DOHH2 (cell line): ENCODE results near the gene TBC1D2B.

Source experiments
- H3F3A ChIP-seq: fragments of 200-600 bp; sonication (generic), shearing (Covaris generic); 2 replicates; pipeline ENCODE4 v1.6.0; 2016; ENCODE audit warnings: antibody characterized with exemption, mild to moderate bottlenecking; ENCODE audit not compliant: control insufficient read depth, insufficient read depth
- H3K27ac ChIP-seq: fragments of 200-600 bp; sonication (generic); 2 replicates; pipeline ENCODE4 v1.5.1; 2014; ENCODE audit warnings: low read depth, mild to moderate bottlenecking, low read length, moderate library complexity
- H3K27me3 ChIP-seq: fragments of 200-600 bp; sonication (generic); 2 replicates; pipeline ENCODE4 v1.6.1; 2014; ENCODE audit warnings: mild to moderate bottlenecking, low read length, mixed read lengths; ENCODE audit not compliant: control insufficient read depth
- H3K36me3 ChIP-seq: fragments of 200-600 bp; sonication (generic); 2 replicates; pipeline ENCODE4 v1.6.1; 2014; ENCODE audit warnings: mild to moderate bottlenecking, low read length, moderate library complexity, mixed read lengths; ENCODE audit not compliant: control insufficient read depth
- H3K4me1 ChIP-seq: fragments of 200-600 bp; sonication (generic); 2 replicates; pipeline ENCODE4 v1.6.1; 2014; ENCODE audit warnings: mild to moderate bottlenecking, low read length, mixed read lengths; ENCODE audit not compliant: control insufficient read depth
- H3K4me2 ChIP-seq: fragments of 200-600 bp; sonication (generic); 2 replicates; pipeline ENCODE4 v1.6.0; 2014; ENCODE audit warnings: mild to moderate bottlenecking, low read length, moderate library complexity
- H3K4me3 ChIP-seq: fragments of 200-600 bp; sonication (generic); 2 replicates; pipeline ENCODE4 v1.5.1; 2014; ENCODE audit warnings: mild to moderate bottlenecking, low read length, mixed read lengths
- H3K79me2 ChIP-seq: fragments of 200-600 bp; sonication (generic); 2 replicates; pipeline ENCODE4 v1.6.1; 2014; ENCODE audit warnings: mild to moderate bottlenecking, low read length, mixed read lengths; ENCODE audit not compliant: control insufficient read depth
- H3K9me2 ChIP-seq: fragments of 200-600 bp; sonication (generic); replicated peaks from 2 replicates; pipeline ENCODE4 v1.6.1; 2014; ENCODE audit warnings: mild to moderate bottlenecking, low read length, mixed read lengths; ENCODE audit not compliant: control insufficient read depth
- H3K9me3 ChIP-seq: fragments of 200-600 bp; sonication (generic); 2 replicates; pipeline ENCODE4 v1.6.1; 2014; ENCODE audit warnings: antibody characterized with exemption, low read length, mixed read lengths; ENCODE audit not compliant: control insufficient read depth, insufficient read depth
- H4K20me1 ChIP-seq: fragments of 200-600 bp; sonication (generic); 2 replicates; pipeline ENCODE4 v1.6.0; 2014; ENCODE audit warnings: low read depth, mild to moderate bottlenecking, antibody characterized with exemption, low read length, moderate library complexity; ENCODE audit not compliant: control insufficient read depth, insufficient read depth
- CTCF ChIP-seq: fragments of 200-600 bp; sonication (generic); IDR thresholded peaks from one replicate; pipeline ENCODE4 v1.5.1; 2014; ENCODE audit warnings: antibody characterized with exemption, mild to moderate bottlenecking, low read depth, low read length; ENCODE audit not compliant: poor library complexity, severe bottlenecking
- EZH2phosphoT487 ChIP-seq: fragments of 200-600 bp; sonication (generic); IDR thresholded peaks from 2 replicates; pipeline ENCODE4 v1.6.1; 2017; ENCODE audit warnings: borderline replicate concordance, mild to moderate bottlenecking, antibody characterized with exemption, low read length, moderate library complexity, mixed read lengths

Gene TBC1D2B

DNA sequence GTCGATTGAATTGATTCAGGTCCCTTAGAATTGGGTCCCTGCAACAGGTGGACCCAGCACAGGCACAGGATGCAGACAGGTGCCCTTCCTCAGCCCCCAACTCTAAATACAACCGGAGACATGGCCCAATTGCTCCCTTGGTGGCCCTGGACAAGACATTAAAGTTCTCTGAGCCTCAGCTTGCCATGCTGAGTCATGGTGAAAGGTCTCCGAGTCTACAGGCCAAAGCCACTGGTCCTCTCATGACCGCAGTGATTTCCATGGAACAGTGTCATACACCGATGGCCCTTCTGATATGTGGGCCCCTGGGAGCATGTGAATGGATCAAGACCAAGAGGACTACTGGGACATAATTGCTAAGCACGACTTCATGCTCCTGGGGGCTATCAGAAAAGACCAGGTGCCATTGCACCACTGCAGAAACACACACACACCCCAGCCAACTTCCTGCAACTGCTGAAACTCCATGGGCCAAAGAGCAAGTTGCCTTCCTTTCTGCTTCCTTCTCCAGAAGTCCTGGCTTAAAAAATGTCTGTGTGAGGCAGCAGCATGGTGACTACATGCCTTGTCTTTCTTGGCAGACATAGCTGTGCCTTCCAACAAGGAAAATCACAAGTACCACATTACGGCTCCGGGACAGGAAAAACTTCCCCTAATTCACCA lies 38.8 kb downstream of the TBC1D2B start:
- Histone ChIP-seq H3K4me3 (no peak overlapping the region), H3K9me3 (no peaks in the 10 kb centered on the region), H3F3A (peaks cover 5% of the 10 kb centered on the region; the same call in 1 of the 2 replicates), H3K4me1 (peaks cover 19% of the 10 kb centered on the region), H3K27me3 (no peaks in the 10 kb centered on the region), H4K20me1 (no peaks in the 10 kb centered on the region), H3K79me2 (no peaks in the 10 kb centered on the region), H3K9me2 (no peaks in the 10 kb centered on the region), H3K27ac (no peak overlapping the region), H3K36me3 (peaks cover 6% of the 10 kb centered on the region; the same call in 1 of the 2 replicates), H3K4me2 (no peak overlapping the region)
- TF ChIP-seq EZH2phosphoT487 (no peak), CTCF (no peak)

- Histone ChIP-seq H3K4me2 (no peak overlapping the region), H4K20me1 (no peaks in the 10 kb centered on the region), H3F3A (peaks cover 8% of the 10 kb centered on the region; the same call in 1 of the 2 replicates), H3K9me2 (no peaks in the 10 kb centered on the region), H3K27ac (no peak overlapping the region), H3K4me3 (no peak overlapping the region), H3K27me3 (no peaks in the 10 kb centered on the region), H3K79me2 (no peaks in the 10 kb centered on the region), H3K36me3 (peaks cover 6% of the 10 kb centered on the region; the same call in 1 of the 2 replicates), H3K4me1 (peaks cover 27% of the 10 kb centered on the region), H3K9me3 (no peaks in the 10 kb centered on the region)
- no peak for TF ChIP-seq CTCF
- TF ChIP-seq EZH2phosphoT487 = no peak
These were observed 39.7 kb downstream of the TBC1D2B start for GRCh38 chr15:78037779-78038305.

DNA sequence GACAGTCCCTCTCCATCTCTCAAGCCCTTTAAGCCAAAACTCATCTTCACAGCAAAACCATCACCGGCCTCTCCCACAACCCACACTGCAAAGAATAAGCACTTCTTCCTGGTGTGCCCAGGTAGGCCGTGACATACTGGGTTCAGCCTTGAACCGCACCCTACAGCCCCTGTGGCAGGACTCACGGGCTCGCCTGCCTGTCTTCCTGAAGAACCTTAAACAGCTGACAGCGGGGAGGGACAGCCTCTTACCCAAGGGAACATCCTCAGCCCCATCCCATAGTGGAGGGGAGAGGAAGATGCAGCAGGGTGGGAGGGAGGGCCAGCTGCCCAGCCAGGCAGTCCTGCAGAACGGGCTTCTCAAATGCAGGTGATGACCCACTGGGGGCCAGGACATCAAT lies 40.2 kb downstream of the TBC1D2B start:
- Histone ChIP-seq H3K4me2 (no peak overlapping the region), H3K4me1 (peaks cover 31% of the 10 kb centered on the region), H3K79me2 (no peaks in the 10 kb centered on the region), H3K27ac (no peak overlapping the region), H3K9me3 (no peaks in the 10 kb centered on the region), H3K27me3 (no peaks in the 10 kb centered on the region), H3K4me3 (no peak overlapping the region), H3F3A (peaks cover 8% of the 10 kb centered on the region; the same call in 1 of the 2 replicates), H3K9me2 (no peaks in the 10 kb centered on the region), H4K20me1 (no peaks in the 10 kb centered on the region), H3K36me3 (peaks cover 3% of the 10 kb centered on the region; the same call in 1 of the 2 replicates)
- no peak for TF ChIP-seq EZH2phosphoT487
- TF ChIP-seq CTCF = no peak
